Stimulated activated CD8-positive, alpha-beta memory T cell treated with anti-CD3 and anti-CD28 coated beads, Interleukin-7, amount 100 ng/mL, for 1 hour (primary cell): ENCODE results near the gene ZNF552.
A peak's percentile ranks its signal among the peaks of the same experiment; 100 is the strongest.
"Not testable (repeated sequence)": the region's sequence is repeated elsewhere in the genome, so short reads cannot be mapped to it uniquely, and the experiment has no call there.

ENCODE experiments used
- DNase-seq, 2 donors: peaks; one replicate each; pipeline ENCODE4 v3.0.0-alpha.2; 2020; ENCODE audit warnings: low read depth in 2 of 2

Gene ZNF552

DNA sequence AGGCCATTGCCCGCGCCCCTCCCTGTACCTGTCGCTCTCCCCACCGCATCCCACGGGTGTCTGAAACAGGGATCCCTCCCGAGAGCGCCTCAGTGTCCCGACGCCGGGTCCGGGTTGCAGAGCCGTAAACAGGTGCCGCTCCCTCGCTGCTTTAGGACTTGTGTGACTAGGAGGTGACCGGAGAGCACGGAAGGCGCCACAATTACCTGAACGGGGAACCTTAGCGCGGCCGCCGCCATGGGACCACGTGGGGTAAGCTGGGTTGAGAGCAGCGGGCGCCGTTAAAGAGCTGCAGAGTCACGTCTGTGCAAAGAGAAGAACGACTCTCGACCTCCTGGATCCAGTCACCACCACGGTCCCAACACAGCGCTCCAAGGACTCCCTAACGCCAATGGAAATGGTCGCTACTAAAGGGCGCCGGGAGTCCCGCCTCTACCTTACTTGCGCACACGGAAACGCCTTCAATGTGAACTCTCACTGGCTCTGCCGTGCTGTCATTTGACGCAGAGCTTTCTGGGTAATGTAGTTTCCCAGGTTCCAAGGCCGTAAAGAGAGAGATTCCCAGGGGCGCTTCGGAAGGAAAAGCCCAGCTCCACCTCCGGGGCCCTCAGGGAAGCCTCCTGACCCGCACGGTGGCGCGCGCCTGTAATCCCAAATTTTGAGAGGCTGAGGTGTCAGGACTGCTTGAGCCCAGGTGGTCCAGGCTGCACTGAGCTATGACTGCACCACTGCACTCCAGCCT, at the start of gene ZNF552:
ZNF552 (minus strand) TSS at position 409 of the 742 bp plus-strand sequence; CDS start at position 239, 170 bp downstream.
- peak; percentile 46 to 49 for DNase-seq

DNA sequence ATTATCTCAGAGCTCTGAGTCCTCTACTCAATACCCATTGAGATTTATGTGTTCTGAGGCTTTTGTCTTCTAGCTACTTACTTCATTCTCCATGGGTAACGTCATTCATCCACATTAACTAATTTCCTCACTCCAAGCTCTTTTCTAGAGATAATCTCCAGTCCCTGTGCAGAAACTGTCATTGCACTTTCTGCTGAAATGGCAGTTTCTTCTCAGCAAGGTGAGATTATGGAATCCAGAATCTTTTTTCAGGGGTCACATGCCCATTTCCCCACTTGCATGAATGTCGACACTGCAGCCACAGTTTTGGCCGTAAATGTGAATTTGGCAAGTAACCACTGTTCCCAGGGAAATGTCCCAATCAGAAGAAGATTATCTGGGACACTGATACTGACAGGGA, 47.6 kb upstream of the ZNF552 start:
- not testable (repeated sequence) for DNase-seq

DNA sequence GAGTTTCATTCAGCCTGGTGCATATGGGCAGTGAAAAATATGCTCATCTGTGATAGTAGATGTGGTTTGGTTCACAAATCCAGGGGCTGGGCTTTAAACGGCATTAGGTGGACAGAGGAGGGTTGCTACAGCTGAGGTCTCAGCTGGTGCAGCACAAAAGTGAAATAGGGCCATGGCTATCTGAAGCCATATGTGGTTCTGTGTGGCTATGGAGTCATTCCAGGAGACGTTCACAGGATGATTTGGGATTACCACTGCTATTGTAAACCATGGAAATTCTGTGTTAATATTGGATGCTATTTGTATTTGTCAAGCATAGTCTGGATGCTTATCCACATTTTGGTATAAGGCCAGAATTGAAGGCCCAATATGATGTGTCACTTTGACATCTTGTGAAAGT, 39.4 kb upstream of the ZNF552 start:
- not testable (repeated sequence) for DNase-seq

DNA sequence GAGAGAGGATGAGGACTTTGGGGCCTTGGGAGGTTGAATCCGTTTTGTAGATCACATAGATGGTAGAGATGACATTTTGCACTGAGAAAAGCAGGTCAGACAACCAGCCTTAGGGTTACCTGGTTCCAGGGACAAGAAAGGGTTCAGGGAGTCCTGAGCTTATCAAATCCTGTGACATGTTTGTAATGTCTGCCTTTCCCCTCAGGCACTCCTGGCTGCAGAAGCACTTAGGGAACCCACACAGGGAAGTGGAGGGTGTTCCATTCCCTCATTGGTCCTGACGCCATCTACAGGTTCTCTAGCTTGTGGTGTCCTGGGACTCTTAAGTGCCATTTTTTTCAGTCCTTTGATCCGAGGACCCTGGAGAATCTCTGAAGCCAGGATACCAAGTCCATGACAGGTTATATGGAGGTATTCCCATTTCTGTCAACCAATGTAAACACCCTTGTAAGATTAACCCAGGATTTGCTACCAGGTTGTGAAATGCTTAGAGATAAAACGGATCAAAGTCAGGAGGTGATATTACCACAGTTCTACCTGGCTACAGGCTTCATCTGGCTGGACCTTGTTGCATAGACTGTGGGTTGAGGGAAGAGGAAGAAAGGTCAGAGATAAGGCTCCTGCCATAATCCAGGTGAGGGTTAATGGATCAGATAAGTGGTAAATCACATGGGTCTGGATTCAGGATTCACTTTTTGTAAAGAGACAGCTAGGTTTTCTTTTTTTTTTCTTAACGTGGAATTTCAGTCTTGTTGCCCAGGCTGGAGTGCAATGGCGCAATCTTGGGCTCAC, 37.3 kb upstream of the ZNF552 start:
- not testable (repeated sequence) for DNase-seq

DNA sequence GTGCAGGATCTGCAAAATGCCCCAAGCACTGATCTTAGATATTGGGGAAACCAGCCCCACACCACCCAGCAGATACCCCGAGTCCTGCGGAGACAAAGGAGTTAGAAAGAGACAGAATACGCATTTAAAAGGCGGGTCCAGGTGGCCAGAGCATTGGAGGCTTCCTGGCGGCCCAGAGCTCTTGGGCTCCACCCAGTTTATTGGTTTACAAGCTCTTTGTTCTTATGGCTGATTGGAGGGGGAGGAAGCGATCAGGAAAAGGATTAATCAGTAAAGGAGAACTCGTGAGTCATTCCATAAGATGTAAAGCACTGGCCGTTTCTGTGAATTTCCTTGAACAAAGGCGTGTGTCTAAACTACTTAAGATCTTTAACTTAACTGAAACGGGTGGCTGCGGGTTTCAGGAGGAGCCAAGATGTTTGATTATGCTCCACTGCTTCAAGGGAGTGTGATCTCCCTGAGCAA, 35.9 kb upstream of the ZNF552 start:
- no peak for DNase-seq

DNA sequence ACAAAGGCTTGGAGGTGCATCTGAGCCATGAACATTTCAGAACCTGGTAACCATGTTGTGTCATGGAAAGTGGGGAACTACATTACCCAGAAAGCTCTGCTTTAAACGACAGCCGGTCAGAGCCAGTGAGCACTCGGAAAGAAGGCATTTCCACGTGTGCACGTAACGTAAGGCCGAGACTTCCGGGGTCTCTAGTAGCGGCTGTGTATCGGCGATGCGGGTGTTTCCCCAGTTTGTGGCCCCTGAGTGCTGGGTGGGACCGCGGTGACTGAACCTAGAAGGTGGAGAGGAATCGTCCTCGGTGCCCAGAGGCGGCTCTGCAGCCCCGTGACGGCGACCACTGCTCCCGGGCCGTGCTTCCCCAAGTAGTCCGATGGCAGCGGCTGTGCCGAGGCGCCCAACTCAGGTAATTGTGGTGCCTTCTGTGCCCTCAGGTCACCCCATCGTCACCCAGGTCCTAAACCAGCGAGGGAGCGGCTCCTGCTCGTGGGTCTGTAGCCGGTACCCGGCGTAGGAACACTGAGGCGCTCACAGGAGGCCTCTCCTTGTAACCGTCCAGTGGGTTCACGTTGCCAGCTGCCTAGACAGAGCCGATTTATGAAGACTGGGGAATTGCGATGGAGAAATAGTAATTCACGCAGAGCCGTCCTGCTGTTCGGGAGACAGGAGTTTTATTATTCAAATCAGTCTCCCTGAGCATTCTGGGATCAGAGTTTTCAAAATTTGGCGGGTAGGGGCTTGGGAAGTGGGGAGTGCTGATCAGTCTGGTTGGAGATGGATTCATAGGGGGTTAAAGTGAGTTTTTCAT, 35.2 kb upstream of the ZNF552 start, which contains the start of gene ZNF587:
ZNF587 (plus strand) TSS at position 194 of the 808 bp plus-strand sequence; CDS start at position 374, 180 bp downstream.
- peak; percentile 61 to 63 for DNase-seq

DNA sequence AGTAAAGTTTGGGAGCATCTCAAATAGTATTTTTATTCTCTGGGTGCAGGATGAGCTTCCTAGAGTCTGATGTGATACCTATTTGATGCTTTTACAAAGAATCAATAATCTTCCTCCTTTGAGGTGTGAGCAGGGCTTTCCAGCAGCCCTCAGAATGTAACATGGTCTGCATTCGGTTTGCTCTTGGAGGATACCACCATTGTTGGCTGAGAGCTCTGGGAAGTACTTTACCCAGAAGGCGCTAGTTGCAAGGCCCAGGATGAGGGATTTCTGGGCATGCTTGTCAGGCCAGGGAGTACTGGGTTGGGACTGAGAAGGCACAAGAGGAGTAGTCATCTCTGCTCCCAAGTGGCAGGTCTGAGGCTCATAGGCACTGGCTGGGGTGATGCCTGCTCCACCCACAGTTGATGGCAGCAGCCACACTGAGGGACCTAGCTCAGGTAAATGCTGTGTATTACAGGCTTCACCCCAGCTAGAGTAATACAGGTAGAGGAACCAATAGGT, 34.5 kb upstream of the ZNF552 start:
- DNase-seq = not testable (repeated sequence)

DNA sequence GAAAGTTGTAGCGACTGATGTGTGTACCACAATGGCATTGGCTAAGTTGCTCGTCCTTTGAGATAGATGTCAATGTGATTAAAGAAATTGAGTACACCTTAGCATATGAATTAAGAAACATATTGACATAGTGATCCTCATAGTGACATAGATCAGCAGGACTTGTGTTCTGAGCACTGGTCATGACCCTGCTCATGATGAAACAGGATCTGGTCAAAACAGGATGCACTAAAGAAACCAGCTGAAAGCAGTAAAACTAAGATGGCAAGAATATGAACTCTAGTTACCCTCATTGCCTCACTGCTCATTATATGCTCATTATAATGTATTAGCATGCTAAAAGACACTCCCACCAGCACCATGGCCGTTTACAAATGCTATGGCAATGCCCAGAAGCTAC, 32.5 kb upstream of the ZNF552 start:
- not testable (repeated sequence) for DNase-seq

DNA sequence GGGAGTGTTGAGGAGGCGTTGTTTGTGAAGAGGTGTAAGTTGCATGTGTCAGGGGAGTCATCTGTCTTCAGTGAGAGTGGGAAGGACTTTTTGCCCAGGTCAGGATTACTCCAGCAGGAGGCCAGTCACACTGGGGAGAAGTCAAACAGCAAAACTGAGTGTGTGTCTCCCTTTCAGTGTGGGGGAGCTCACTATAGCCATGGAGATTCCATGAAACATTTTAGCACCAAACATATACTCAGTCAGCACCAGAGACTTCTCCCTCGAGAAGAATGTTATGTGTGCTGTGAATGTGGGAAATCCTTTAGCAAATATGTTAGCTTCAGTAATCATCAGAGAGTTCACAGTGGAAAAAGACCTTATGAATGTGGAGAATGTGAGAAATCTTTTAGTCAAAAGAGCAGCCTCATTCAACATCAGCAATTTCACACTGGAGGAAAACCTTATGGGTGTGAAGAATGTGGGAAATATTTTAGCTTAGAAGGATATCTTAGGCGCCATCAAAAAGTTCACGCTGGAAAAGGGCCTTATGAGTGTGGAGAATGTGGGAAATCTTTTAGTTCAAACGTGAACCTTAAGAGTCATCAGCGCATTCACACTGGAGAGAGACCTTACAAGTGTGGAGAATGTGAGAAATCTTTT, 26.5 kb upstream of the ZNF552 start:
- DNase-seq = no peak

DNA sequence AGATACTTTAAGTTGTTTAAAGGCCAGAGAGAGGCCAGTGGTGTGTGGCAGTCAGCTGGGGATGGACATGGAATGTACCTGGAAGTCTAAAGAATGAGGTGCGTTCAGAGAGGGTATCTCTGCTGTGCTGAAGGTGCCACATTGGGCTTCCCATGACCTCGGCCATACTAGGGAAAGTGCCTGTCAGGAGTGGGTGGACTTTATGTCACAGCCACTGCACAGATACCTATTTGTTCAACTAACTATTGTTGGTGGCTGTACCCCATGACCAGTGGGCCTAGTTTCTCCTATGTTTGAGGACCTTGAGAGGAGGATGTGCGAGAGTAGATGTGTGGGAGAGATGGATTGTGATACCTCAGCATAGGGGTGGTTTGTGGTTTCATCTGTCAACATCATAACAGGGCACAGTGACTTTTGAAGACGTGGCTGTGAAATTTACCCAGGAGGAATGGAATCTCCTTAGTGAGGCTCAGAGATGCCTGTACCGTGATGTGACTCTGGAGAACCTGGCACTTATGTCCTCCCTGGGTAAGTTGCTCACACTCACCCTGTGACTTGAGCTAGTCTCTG, 24.0 kb upstream of the ZNF552 start:
- not testable (repeated sequence) for DNase-seq

DNA sequence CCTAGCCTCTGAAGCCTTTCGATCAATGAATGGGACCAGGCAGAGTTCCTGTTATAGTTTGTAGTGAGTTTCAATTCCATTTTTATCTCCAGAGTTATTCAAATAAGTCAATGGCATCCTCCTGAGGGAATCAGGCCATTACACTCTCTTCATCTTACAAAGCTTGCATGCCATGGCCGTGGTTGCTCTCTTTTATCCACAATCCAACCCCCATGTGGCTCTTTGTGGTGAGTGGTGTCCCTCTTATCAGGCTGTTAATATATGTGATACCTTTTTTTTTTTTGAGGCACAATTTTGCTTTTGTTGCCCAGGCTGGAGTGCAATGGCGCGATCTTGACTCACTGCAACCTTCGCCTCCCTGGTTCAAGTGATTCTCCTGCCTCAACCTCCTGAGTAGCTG, 22.3 kb upstream of the ZNF552 start:
- not testable (repeated sequence) for DNase-seq

DNA sequence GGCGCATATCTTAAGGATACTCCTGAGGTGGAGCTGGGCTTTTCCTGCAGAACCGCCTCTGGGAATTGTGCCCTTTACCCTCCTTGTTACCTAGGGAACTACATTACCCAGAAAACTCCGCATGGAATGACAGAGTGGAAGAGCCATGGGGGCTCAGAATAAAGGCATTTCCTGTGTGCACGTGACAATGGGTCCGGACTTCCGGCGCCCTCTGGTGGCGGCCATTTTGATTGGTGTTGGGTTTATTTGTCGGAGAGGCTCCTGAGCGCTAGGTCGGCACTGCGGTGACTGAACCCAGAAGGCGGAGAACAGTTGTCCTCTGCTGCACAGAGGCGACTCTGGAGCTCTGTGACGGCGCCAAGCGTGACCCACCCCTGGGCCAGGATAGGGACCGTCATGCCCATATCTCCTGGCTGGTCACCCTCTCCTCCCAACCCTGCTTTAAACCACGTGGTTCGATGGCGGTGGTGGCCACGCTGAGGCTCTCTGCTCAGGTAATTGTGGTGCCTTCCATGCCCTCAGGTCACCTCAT, 15.4 kb upstream of the ZNF552 start, which contains the start of gene ZNF587B:
ZNF587B (plus strand) TSS at position 229 of the 532 bp plus-strand sequence; CDS start at position 459, 230 bp downstream.
- peak in 1 of 2 donors; percentile 13 for DNase-seq

DNA sequence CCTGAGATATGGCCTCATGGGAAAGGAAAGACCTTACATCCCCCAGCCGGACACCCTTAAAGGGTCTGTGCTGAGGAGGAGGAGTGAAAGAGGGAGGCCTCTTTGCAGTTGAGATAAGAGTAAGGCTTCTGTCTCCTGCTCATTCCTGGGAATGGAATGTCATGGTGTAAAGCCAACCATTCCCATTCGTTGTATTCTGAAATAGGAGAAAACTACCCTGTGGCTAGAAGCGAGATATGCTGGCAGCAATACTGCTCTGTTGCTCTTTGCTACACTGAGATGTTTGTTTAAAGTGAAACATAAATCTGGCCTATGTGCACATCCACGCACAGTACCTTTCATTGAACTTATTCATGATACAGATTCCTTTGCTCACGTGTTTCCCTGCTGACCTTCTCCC, 14.6 kb upstream of the ZNF552 start:
- no peak for DNase-seq

DNA sequence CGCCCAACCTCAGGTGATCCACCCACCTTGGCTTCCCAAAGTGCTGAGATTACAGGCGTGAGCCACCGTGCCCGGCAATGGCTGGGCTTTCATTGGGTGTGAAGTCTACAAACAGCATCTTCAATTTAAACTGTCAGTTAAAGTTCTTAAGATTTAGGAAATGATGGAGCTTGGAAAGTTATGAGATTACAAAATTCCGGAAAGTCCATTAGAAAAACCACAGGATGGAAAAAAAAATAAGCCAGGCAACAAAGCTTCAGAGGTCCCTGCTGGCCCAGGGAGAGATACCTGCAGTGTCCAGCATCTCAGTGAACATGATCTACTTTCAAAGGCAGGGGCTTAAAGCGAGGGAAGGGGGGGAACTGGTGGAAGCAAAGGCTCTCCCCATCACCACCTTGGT, 10.8 kb upstream of the ZNF552 start:
- DNase-seq = no peak

DNA sequence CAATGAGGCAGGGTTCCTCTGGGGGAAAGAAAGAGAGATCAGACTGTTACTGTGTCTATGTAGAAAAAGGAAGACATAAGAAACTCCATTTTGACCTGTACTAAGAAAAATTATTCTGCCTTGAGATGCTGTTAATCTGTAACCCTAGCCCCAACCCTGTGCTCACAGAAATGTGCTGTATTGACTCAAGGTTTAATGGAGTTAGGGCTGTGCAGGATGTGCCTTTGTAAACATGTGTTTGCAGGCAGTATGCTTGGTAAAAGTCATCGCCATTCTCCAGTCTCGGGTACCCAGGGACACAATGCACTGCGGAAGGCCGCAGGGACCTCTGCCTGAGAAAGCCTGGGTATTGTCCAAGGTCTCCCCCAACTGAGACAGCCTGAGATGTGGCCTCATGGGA, 8.9 kb upstream of the ZNF552 start:
- not testable (repeated sequence) for DNase-seq

DNA sequence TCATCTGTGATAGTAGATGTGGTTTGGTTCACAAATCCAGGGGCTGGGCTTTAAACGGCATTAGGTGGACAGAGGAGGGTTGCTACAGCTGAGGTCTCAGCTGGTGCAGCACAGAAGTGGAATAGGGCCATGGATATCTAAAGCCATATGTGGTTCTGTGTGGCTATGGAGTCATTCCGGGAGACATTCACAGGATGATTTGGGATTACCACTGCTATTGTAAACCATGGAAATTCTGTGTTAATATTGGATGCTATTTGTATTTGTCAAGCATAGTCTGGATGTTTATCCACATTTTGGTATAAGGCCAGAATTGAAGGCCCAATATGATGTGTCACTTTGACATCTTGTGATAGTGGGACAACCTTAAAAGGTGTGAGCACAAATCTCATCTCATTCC, 8.4 kb upstream of the ZNF552 start:
- not testable (repeated sequence) for DNase-seq

DNA sequence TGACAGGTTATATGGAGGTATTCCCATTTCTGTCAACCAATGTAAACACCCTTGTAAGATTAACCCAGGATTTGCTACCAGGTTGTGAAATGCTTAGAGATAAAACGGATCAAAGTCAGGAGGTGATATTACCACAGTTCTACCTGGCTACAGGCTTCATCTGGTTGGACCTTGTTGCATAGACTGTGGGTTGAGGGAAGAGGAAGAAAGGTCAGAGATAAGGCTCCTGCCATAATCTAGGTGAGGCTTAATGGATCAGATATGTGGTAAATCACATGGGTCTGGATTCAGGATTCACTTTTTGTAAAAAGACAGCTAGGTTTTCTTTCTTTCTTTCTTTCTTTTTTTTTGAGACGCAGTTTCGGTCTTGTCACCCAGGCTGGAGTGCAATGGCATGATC, 6.8 kb upstream of the ZNF552 start:
- DNase-seq = not testable (repeated sequence)

DNA sequence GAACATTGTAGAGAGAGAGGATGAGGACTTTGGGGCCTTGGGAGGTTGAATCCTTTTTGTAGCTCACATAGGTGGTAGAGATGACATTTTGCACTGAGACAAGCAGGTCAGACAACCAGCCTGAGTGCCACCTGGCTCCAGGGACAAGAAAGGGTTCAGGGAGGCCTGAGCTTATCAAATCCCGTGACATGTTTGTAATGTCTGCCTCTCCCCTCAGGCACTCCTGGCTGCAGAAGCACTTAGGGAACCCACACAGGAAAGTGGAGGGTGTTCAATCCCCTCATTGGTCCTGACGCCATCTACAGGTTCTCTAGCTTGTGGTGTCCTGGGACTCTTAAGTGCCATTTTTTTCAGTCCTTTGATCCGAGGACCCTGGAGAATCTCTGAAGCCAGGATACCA, 6.4 kb upstream of the ZNF552 start:
- DNase-seq = not testable (repeated sequence)

DNA sequence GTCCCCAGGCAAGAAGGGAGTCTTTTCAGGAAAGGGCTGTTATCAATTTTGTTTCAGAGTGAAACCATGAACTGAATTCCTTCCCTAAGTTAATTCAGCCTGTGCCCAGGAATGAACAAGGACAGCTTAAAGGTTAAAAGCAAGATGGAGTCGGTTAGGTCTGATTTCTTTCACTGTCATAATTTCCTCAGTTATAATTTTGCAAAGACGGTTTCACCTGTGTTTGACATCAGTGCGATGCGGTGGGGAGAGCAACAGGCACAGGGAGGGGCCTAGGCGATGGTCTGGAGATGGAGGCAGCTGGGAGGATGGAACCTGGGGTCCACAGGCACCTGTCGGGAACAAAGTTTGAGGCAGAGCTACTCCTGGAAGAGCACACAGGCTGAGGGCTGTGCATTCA, 5.9 kb upstream of the ZNF552 start:
- no peak for DNase-seq

DNA sequence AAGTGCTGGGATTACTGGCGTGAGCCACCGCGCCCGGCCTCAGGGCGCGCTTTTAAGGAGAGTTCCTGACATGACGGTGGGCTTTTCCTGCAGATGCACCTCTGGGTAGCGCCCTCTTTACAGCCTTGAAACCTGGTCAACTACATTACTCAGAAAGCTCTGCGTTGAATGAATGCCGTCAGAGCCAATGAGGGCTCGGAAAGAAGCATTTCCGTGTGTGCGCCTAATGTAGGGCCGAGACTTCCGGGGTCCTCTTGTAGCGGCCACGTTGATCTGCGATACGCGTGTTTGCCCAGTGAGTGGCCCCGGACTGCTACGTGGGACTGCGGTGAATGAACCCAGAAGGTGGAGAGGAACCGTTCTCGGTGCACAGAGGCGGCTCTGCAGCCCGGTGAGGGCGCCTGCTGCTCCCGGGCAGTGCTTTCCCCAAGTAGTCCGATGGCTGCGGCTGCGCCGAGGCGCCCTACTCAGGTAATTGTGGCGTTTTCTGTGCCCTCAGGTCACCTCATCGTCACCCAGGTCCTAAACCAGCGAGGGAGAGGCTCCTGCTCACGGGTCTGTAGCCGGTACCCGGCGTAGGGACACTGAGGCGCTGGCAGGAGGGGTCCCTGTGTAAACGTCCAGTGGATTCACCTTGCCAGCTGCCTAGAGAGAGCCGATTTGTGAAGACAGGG, 4.9 kb upstream of the ZNF552 start:
- DNase-seq = peak; percentile 61 to 64
